GM23338 (cell line): ENCODE measurements around the gene NOX5. TPM values are rescaled to one million over a fixed set of nuclear protein-coding genes. Genes with fewer than 3 reads are reported as not detected.

Source experiments
- ATAC-seq: fragments of 200-7000 bp; cut with Tn5 transposase; 3 replicates; pipeline ENCODE4 v1.9.1; 2020
- DNase-seq: peaks from one replicate; pipeline ENCODE4 v3.0.0-alpha.2; 2015; ENCODE audit warnings: low spot score
- H2AFZ ChIP-seq: fragments of 200-600 bp; sonication (generic); 2 replicates; pipeline ENCODE4 v1.8.0; 2016; ENCODE audit warnings: antibody characterized with exemption, mild to moderate bottlenecking, moderate library complexity
- H3F3A ChIP-seq: fragments of 200-600 bp; sonication (generic); replicated peaks from 2 replicates; pipeline ENCODE4 v1.8.0; 2017; ENCODE audit warnings: antibody characterized with exemption, mixed run types, low read depth
- H3K27ac ChIP-seq: fragments of 200-600 bp; sonication (generic); 2 replicates; pipeline ENCODE4 v1.6.1; 2016; ENCODE audit warnings: low read depth
- H3K27me3 ChIP-seq: fragments of 200-600 bp; sonication (generic); 2 replicates; pipeline ENCODE4 v1.8.0; 2016; ENCODE audit warnings: mild to moderate bottlenecking, mixed run types, moderate library complexity; ENCODE audit not compliant: insufficient read depth
- H3K36me3 ChIP-seq: fragments of 200-600 bp; sonication (generic); 2 replicates; pipeline ENCODE4 v1.8.0; 2016; ENCODE audit warnings: mild to moderate bottlenecking; ENCODE audit not compliant: insufficient read depth
- H3K4me1 ChIP-seq: fragments of 200-600 bp; sonication (generic); 2 replicates; pipeline ENCODE4 v1.8.0; 2016; ENCODE audit warnings: mild to moderate bottlenecking, moderate library complexity; ENCODE audit not compliant: insufficient read depth
- H3K4me2 ChIP-seq: fragments of 200-600 bp; sonication (generic); 2 replicates; pipeline ENCODE4 v1.7.1; 2017; ENCODE audit warnings: mixed run types
- H3K4me3 ChIP-seq: fragments of 200-600 bp; sonication (generic); 2 replicates; pipeline ENCODE4 v1.6.1; 2016; ENCODE audit warnings: mixed run types
- H3K79me2 ChIP-seq: fragments of 200-600 bp; sonication (generic); replicated peaks from 2 replicates; pipeline ENCODE4 v1.8.0; 2017; ENCODE audit warnings: mild to moderate bottlenecking; ENCODE audit not compliant: insufficient read depth
- H3K9me2 ChIP-seq: fragments of 200-600 bp; sonication (generic); 2 replicates; pipeline ENCODE4 v1.8.0; 2017; ENCODE audit not compliant: insufficient read depth
- H4K20me1 ChIP-seq: fragments of 200-600 bp; sonication (generic); replicated peaks from 2 replicates; pipeline ENCODE4 v1.8.0; 2017; ENCODE audit warnings: mild to moderate bottlenecking; ENCODE audit not compliant: insufficient read depth
- H3K27ac Mint-ChIP-seq: 2 replicates; pipeline ENCODE4 v1.8.0; 2020; ENCODE audit warnings: inconsistent platforms, mild to moderate bottlenecking, moderate library complexity, mixed read lengths
- H3K27me3 Mint-ChIP-seq: 3 replicates; pipeline ENCODE4 v1.8.0; 2022; ENCODE audit warnings: low read depth, mild to moderate bottlenecking, moderate library complexity, mixed read lengths, inconsistent platforms; ENCODE audit not compliant: insufficient read depth, poor library complexity
- H3K36me3 Mint-ChIP-seq: 3 replicates; pipeline ENCODE4 v1.8.0; 2021; ENCODE audit warnings: low read depth, mild to moderate bottlenecking, inconsistent platforms, moderate library complexity, mixed read lengths
- H3K4me1 Mint-ChIP-seq: 3 replicates; pipeline ENCODE4 v1.8.0; 2020; ENCODE audit warnings: mild to moderate bottlenecking, inconsistent platforms, mixed read lengths
- H3K4me3 Mint-ChIP-seq: 3 replicates; pipeline ENCODE4 v1.8.0; 2021; ENCODE audit warnings: moderate library complexity, mild to moderate bottlenecking, inconsistent platforms, mixed read lengths
- H3K9me3 Mint-ChIP-seq: 3 replicates; pipeline ENCODE4 v1.8.0; 2020; ENCODE audit warnings: moderate library complexity, mild to moderate bottlenecking, inconsistent platforms, mixed read lengths
- CREB1 ChIP-seq: fragments of 250-450 bp; sonication (Bioruptor Pico); IDR thresholded peaks from 2 replicates; pipeline ENCODE4 v1.5.0; 2020; ENCODE audit warnings: low read depth, mild to moderate bottlenecking, moderate library complexity
- EZH2phosphoT487 ChIP-seq: fragments of 200-600 bp; sonication (generic); IDR thresholded peaks from one replicate; pipeline ENCODE4 v1.8.1; 2018; ENCODE audit warnings: antibody characterized with exemption; ENCODE audit not compliant: unreplicated experiment
- STAT1 ChIP-seq: IDR thresholded peaks from one replicate; pipeline ENCODE4 v1.6.1; 2016; ENCODE audit warnings: antibody characterized with exemption; ENCODE audit not compliant: unreplicated experiment
- ZNF114 ChIP-seq: fragments of 250-450 bp; sonication (Bioruptor Pico); IDR thresholded peaks from 2 replicates; pipeline ENCODE4 v1.5.0; 2020; ENCODE audit warnings: mild to moderate bottlenecking, moderate library complexity
- polyA plus RNA-seq: library from polyadenylated mRNA; unstranded; fragments of >200 nt; fragmentation: Nextera tagmentation; extraction: Ambion mirVana; gene quantifications from 2 replicates; pipeline ENCODE4 v1.2.1, GENCODE V29; 2016
- total RNA-seq: library from RNA; depleted of rRNA; stranded (reverse); fragments of >200 nt; shearing (Covaris generic); gene quantifications from 2 replicates; pipeline ENCODE4 v1.2.3, GENCODE V29; 2014
- TF ChIP-seq, protein P1 (sequence below): IDR thresholded peaks from one replicate; pipeline ENCODE4 v1.6.1; 2018; ENCODE audit warnings: antibody characterized with exemption; ENCODE audit not compliant: unreplicated experiment
- TF ChIP-seq, protein P2 (sequence below): IDR thresholded peaks from 2 replicates; pipeline ENCODE4 v1.6.1; 2016; ENCODE audit warnings: antibody characterized with exemption

NOX5 gene
- total and polyA plus RNA-seq, 2 experiments from 2014 or later = 0.03 TPM; not detected in 1

DNA sequence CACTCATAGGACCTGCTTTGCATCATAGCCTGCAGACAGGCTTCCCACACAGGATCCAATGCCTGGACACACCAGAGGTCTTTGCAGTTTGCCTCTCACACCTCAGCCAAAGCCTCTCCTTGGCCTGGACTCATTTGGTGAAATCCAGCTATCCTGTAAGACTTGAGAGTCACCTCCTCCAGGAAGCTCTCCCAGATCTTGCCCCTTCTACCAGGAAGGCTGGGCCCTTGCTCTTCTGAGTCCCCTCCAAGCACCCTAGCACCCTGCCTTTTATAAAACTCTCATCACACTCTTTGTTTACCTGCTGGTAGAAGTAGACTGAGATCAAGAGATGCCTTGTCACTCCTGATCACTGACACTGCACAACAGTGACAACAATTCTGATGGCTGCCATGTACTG, 79.1 kb downstream of the NOX5 start:
- no peaks in the 10 kb centered on the region; the same call in 2 of the 3 replicates for H3K9me3 Mint-ChIP-seq
- no peak overlapping the region for H3K27ac ChIP-seq
- no peak for DNase-seq
- no peaks in the 10 kb centered on the region for H3K36me3 ChIP-seq
- TF ChIP-seq STAT1 = no peak
- no peaks in the 10 kb centered on the region for H3K79me2 ChIP-seq
- H3K4me3 Mint-ChIP-seq = no peak overlapping the region; the same call in 2 of the 3 replicates
- H3K9me2 ChIP-seq = no peaks in the 10 kb centered on the region
- H3K4me2 ChIP-seq = peak overlapping the region; percentile 32; the same call in 1 of the 2 replicates
- no peak overlapping the region for H2AFZ ChIP-seq
- ATAC-seq = no peak
- H3K4me1 Mint-ChIP-seq = peaks cover 60% of the 10 kb centered on the region
- no peaks in the 10 kb centered on the region for H4K20me1 ChIP-seq
- no peak overlapping the region for H3K4me3 ChIP-seq
- H3K27me3 Mint-ChIP-seq = peaks cover 17% of the 10 kb centered on the region
- no peaks in the 10 kb centered on the region for H3K36me3 Mint-ChIP-seq
- H3F3A ChIP-seq = peaks cover 19% of the 10 kb centered on the region
- peaks cover 52% of the 10 kb centered on the region for H3K4me1 ChIP-seq
- no peaks in the 10 kb centered on the region for H3K27me3 ChIP-seq
- no peak overlapping the region for H3K27ac Mint-ChIP-seq

DNA sequence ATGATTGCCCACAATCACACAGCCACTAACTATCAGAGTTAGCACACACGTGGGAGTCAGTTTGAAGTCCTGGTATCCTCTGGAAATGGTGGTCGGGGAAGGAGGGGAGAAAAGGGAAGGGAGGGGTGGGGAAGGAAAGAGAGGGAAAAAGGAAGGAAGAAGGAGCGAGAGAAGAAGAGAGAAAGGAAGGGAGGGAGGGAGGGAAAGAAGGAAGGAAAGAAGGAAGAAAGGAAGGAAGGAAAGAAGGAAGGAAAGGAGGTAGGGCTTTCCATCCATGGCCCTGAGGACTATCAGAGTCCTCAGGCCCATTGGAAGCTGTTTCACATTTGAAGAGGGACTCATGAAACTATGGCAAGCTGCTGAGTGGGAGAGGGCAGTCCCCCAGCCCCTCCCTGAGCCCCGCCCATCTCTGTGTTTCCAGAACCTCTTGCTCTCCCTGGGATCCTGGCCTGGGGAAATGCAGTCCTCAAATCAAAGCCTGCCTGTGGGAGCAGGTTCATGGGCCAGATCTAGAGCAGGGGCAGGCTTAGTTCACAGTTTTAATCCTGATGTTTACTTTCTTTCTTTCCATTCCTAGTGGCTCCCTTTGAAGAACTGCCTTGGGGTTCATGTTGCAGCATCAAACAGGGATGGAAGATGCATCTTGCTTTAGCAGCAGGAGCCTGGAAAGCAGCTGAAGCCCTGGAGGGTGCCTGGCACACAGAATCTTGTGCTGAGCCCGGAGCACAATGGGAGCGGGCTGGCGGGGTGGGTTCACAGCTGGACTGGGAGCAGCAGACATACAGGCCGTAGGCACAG, 79.8 kb downstream of the NOX5 start:
- DNase-seq = no peak
- H3K4me1 Mint-ChIP-seq = peaks cover 53% of the 10 kb centered on the region
- Histone ChIP-seq H3K79me2 (no peaks in the 10 kb centered on the region), H4K20me1 (no peaks in the 10 kb centered on the region), H3K27me3 (no peaks in the 10 kb centered on the region), H2AFZ (peak overlapping the region; percentile 53; the same call in 1 of the 2 replicates), H3K27ac (no peak overlapping the region), H3K4me2 (peak overlapping the region; percentile 38; the same call in 1 of the 2 replicates), H3F3A (peaks cover 15% of the 10 kb centered on the region), H3K4me1 (peaks cover 45% of the 10 kb centered on the region), H3K4me3 (no peak overlapping the region), H3K36me3 (no peaks in the 10 kb centered on the region), H3K9me2 (no peaks in the 10 kb centered on the region)
- no peak overlapping the region for H3K27ac Mint-ChIP-seq
- no peak overlapping the region; the same call in 2 of the 3 replicates for H3K4me3 Mint-ChIP-seq
- peak; percentile 9; the same call in 2 of the 3 replicates for ATAC-seq
- no peaks in the 10 kb centered on the region; the same call in 2 of the 3 replicates for H3K9me3 Mint-ChIP-seq
- TF ChIP-seq, protein P1, sequence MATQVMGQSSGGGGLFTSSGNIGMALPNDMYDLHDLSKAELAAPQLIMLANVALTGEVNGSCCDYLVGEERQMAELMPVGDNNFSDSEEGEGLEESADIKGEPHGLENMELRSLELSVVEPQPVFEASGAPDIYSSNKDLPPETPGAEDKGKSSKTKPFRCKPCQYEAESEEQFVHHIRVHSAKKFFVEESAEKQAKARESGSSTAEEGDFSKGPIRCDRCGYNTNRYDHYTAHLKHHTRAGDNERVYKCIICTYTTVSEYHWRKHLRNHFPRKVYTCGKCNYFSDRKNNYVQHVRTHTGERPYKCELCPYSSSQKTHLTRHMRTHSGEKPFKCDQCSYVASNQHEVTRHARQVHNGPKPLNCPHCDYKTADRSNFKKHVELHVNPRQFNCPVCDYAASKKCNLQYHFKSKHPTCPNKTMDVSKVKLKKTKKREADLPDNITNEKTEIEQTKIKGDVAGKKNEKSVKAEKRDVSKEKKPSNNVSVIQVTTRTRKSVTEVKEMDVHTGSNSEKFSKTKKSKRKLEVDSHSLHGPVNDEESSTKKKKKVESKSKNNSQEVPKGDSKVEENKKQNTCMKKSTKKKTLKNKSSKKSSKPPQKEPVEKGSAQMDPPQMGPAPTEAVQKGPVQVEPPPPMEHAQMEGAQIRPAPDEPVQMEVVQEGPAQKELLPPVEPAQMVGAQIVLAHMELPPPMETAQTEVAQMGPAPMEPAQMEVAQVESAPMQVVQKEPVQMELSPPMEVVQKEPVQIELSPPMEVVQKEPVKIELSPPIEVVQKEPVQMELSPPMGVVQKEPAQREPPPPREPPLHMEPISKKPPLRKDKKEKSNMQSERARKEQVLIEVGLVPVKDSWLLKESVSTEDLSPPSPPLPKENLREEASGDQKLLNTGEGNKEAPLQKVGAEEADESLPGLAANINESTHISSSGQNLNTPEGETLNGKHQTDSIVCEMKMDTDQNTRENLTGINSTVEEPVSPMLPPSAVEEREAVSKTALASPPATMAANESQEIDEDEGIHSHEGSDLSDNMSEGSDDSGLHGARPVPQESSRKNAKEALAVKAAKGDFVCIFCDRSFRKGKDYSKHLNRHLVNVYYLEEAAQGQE = no peak
- no peak for TF ChIP-seq EZH2phosphoT487
- no peak for TF ChIP-seq CREB1
- TF ChIP-seq ZNF114 (CRISPR knock-in tag) = no peak
- no peaks in the 10 kb centered on the region for H3K36me3 Mint-ChIP-seq
- peaks cover 17% of the 10 kb centered on the region for H3K27me3 Mint-ChIP-seq

DNA sequence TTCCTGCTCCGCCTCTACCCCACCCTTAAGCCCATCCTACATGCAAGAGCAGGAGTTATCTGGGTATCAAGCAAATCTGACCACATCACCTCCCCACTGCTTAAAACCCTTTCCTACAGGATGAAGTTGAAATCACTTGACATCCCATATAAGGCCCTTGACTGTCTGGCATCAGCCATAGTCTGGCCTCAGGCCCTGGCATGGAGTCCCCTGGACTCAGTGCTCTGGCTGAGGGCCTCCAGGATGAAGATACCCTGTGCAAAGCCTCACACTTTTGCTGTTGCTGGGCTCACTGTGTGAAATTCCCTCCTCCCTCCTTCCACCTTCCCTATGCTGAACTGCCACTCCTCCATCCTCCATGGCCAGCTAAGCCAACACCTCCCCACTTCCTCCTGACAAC, 80.8 kb downstream of the NOX5 start:
- Mint-ChIP-seq H3K36me3 (no peaks in the 10 kb centered on the region), H3K4me1 (peaks cover 47% of the 10 kb centered on the region), H3K27me3 (peaks cover 12% of the 10 kb centered on the region), H3K27ac (no peak overlapping the region), H3K9me3 (no peaks in the 10 kb centered on the region; the same call in 2 of the 3 replicates), H3K4me3 (no peak overlapping the region; the same call in 2 of the 3 replicates)
- peaks cover 12% of the 10 kb centered on the region for H3F3A ChIP-seq
- H3K9me2 ChIP-seq = no peaks in the 10 kb centered on the region
- no peak overlapping the region for H3K4me2 ChIP-seq
- no peak for ATAC-seq
- H3K27me3 ChIP-seq = no peaks in the 10 kb centered on the region
- H4K20me1 ChIP-seq = no peaks in the 10 kb centered on the region
- no peak overlapping the region for H3K27ac ChIP-seq
- H2AFZ ChIP-seq = no peak overlapping the region
- peaks cover 39% of the 10 kb centered on the region for H3K4me1 ChIP-seq
- H3K79me2 ChIP-seq = no peaks in the 10 kb centered on the region
- DNase-seq = no peak
- H3K36me3 ChIP-seq = no peaks in the 10 kb centered on the region
- no peak overlapping the region for H3K4me3 ChIP-seq
- TF ChIP-seq STAT1 = no peak
- TF ChIP-seq, protein P2, sequence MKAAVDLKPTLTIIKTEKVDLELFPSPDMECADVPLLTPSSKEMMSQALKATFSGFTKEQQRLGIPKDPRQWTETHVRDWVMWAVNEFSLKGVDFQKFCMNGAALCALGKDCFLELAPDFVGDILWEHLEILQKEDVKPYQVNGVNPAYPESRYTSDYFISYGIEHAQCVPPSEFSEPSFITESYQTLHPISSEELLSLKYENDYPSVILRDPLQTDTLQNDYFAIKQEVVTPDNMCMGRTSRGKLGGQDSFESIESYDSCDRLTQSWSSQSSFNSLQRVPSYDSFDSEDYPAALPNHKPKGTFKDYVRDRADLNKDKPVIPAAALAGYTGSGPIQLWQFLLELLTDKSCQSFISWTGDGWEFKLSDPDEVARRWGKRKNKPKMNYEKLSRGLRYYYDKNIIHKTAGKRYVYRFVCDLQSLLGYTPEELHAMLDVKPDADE = no peak
